T-helper 1 cell (primary cell): ENCODE results near the gene PAK6.

ENCODE experiments used
- DNase-seq, 5 donors: peaks; one replicate each; pipeline ENCODE4 v3.0.0-alpha.2; 2012 to 2020

PAK6 gene

DNA sequence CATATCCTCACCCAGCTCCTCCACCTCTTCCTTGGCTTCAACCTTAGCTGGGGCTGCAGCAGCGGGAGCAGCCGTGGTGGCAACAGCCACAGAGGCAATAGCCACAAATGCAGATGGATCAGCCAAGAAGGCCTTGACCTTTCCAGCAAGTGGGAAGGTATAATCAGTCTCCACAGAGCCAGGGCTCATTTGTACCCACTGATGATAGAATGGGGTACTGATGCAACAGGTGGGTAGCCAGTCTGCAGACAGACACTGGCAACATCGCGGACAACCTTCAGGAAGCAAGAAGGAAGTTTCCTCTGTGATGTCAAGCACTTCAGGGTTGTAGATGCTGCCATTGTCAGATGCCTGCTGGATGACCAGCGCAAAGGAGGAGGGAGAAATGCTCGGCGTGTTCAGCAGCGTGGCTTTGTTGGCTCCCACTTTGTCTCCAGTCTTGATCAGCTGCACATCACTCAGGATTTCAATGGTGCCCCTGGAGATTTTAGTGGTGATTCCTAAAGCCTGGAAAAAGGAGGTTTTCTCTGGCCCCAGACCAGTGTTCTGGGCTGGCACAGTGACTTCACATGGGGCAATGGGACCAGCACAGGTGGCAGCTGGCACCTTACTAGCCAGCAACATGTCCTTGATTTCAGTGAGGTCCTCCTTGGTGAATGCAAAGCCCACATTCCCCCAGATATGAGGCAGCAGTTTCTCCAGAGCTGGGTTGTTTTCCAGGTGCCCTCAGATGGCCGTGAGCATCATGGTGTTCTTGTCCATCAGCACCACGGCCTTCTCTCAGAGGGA, 73.7 kb downstream of the PAK6 start:
- no peak for DNase-seq

GRCh38 chr15:40313531-40314398, 74.9 kb downstream of the PAK6 start:
- DNase-seq, result no peak

DNA sequence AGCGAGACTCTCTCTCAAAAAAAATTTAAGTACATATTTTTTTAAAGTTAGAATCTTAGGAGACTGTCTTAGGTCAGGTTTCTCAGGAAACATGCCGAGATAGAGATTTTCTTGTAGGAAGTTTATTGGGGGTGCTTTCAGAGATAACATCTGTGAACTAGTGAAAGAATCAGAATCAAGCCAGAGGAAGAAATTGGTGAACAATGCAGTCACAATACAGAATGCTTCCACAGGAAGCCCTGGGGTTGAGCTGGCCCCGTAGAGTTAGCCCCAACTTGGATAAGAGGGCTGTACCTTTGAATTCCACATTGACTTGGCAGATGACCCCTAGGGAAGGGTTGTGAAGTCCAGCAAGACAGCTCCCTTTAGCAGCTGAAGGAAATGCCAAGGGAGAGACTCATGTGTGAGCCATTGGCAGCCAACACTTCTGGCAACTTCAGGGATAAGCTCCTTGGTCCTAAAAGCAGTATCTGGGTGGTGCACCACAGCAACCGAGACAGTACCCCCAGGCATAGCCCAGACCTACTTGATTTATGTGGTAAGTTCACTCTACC, 75.9 kb downstream of the PAK6 start:
- no peak for DNase-seq

DNA sequence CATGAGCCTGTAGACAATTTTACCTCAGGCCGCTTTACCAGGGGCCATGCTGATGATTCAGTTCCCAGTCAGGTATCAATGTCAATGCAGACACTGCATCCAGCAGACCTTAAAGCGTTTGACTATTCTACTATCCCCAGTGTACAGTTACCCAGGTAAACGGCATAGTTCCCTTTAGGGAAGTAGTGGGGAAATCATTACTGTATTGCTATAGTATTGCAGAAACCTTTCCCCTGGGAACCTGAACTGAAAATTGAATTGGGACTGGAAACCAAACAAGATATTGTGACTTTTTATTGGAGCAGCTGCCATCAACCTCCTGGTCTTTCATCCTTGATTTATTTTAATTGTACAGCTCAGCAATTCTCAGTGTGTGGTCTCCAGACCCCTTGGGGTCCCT, 78.1 kb downstream of the PAK6 start:
- no peak for DNase-seq

GRCh38 chr15:40317580-40317979, 78.7 kb downstream of the PAK6 start:
- DNase-seq, result no peak

DNA sequence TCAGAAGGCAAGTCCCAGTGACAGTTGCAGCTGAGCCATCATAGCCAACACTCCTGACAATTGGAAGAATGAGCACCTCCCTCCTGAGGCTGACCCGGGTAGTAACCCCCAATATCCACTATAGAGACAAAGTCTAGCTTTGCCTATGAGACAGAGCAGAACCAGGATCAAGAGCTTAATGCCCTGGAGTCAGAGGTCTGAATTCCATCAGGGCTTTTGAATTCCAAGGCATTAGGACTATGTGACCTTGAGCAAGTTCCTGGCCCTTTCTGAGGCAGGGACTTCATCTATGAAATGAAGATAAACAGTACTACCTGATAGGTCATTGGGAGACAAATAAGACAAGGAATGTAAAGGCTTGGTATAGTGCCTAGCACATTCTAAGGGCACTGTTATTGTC, 81.5 kb downstream of the PAK6 start:
- no peak for DNase-seq

DNA sequence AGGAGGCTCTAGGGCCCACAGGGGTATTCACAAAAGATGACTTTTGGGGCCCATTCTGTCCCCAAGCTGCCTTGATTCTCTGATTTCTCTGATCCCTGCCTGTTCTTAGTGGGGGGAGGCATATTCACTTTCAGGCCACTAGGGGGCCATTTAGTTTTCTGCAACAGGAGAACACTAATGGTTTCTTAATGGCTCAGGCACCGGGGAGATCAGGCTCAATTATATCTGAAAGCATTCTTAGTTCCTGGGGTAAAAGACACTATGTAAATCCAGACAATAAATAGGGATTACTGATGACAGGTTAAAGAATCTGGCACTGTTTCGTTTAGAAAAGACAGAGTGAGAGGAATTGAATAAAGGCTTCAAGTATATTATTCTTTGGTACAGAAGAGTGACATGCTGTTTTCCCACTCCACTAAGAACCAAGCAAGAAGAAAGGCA, 82.1 kb downstream of the PAK6 start:
- peak in 4 of 5 donors; percentile 33 to 63 (median 44) for DNase-seq

GRCh38 chr15:40322531-40323238, 83.8 kb downstream of the PAK6 start:
- no peak for DNase-seq

GRCh38 chr15:40323239-40323952, 84.5 kb downstream of the PAK6 start, which contains the start of gene INAFM2:
INAFM2 (plus strand) TSS chr15:40323692; CDS start chr15:40324056, 364 bp downstream.
- DNase-seq, result peak; percentile 75 to 91 (median 83)

DNA sequence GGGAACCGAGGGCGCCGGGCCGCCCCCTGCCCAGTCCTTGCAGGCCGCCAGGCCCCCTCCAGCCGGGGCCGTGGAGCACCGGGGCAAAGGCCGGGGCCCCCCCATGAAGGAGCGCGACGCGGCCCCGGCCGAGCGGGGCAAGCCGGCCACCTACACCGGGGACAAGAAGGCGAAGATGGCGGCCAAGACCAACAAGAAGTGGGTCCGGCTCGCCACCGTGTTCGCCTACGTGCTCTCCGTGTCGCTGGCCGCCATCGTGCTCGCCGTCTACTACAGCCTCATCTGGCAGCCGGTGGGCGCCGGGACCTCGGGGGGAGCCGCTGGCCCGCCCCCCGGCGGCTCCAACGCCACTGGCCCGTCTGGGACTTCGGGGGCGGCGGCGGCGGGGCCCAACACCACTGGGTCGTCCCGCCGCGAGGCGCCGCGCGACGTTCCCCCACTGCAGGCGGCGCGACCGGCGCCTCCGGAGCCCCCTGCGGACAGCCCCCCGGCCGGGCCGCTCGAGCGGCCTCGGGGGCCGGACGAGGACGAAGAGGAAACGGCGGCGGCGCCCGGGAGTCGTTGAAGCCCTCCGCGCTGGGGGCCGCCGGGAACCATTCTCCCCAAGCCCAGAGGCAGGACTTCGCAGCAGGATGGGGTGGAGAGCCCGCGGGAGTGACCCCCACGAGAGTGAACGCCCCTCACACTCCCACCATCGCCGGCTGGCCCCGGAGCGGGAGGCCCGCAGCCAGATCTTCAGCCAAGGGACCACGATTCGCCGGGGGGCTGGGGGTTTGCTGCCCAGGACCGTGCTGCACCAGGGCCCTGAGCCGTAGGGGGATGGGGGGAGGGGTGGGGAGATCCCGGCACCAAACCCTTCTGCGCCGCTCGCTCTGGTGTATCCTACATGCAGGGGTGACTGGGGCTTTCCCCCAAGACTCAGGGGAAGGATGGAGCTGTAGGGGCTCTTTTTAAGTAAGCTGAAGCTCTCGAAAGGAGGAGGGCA, 85.4 kb downstream of the PAK6 start:
- peak in 1 of 5 donors; percentile 25 for DNase-seq

GRCh38 chr15:40325188-40325587, 86.3 kb downstream of the PAK6 start:
- no peak for DNase-seq

DNA sequence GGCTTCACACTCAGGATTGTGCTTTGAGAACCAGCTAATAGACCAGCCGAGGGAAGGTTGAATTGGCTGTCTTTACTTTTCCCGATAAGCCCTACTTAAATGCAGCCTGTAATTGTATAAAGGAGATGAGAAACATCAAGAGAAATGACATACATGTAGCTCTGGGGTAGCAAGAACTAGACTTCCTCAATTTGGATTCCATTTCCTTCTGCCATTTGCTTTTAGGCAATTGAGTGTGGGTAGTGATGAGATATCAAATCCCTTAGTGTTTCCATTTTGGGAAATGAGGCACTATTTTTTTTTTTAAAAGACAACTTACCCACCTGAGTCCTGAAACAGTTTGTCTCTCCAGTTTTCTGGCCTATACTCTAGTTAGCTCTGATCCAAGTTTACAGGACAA, 86.8 kb downstream of the PAK6 start:
- no peak for DNase-seq
